ENCODE results near the gene SLC22A17. TPM values are rescaled to one million over a fixed set of nuclear protein-coding genes. Genes with fewer than 3 reads are reported as not detected.
A peak's percentile ranks its signal among the peaks of the same experiment; 100 is the strongest.

The SLC22A17 gene
- total RNA-seq, 2 experiments from 2014 or later: not detected

GRCh38 chr14:23301288-23301968 lies 51.3 kb downstream of the SLC22A17 start:
- peak; percentile 99 for DNase-seq (ENCODE audit: low spot score)
- POLR2A ChIA-PET: interaction anchor here (0.7 to 9.4 kb wide), 10 partner anchors 9 to 374 kb away, joined by 3 to 122 read pairs (median 3); partner anchors contain the start of genes ACIN1, C14orf119 and PABPN1
- Histone ChIP-seq H3K9me3 (ENCODE audit: low read length) (no peaks in the 10 kb centered on the region), H3K36me3 (ENCODE audit: insufficient read depth, low read length) (peaks cover 30% of the 10 kb centered on the region), H4K20me1 (ENCODE audit: insufficient read depth, low read length) (no peaks in the 10 kb centered on the region), H3K4me1 (ENCODE audit: insufficient read depth, low read length, poor library complexity, severe bottlenecking) (peaks cover 34% of the 10 kb centered on the region), H3K27ac (ENCODE audit: low read depth, low read length, poor library complexity, severe bottlenecking) (peak overlapping the region; percentile 88), H3K4me3 (ENCODE audit: low read depth, low read length, poor library complexity, severe bottlenecking) (peak overlapping the region; percentile 96), H3K79me2 (ENCODE audit: insufficient read depth, low read depth, low read length) (peaks cover 10% of the 10 kb centered on the region; the same call in 1 of the 2 replicates), H3K9me2 (ENCODE audit: insufficient read depth, low read length) (no peaks in the 10 kb centered on the region), H3K4me2 (ENCODE audit: low read length) (peak overlapping the region; percentile 100), H2AFZ (ENCODE audit: low read length) (peak overlapping the region; percentile 79)
- CTCF ChIA-PET (ENCODE audit: unreplicated experiment): interaction anchor here (0.9 to 1.5 kb wide), 4 partner anchors 15 to 1033 kb away, joined by 3 to 9 read pairs (median 4); partner anchors contain the start of gene PABPN1
- intact Hi-C loops (cut with micrococcal nuclease; ENCODE audit: unreplicated experiment): loop anchor here (1.0 to 10.0 kb wide), 7 partner anchors 15 to 843 kb away; partner anchors contain the start of genes EMC9, HOMEZ, PABPN1 and PSME2
- no peak for TF ChIP-seq EZH2phosphoT487 (IDR thresholded peaks at IDR 0.05; ENCODE audit: borderline replicate concordance, low read depth, low read length)
- TF ChIP-seq CTCF (conservative IDR thresholded peaks at IDR 0.05; ENCODE audit: low read length): peak; percentile 79
- BruUV-seq (replicated peaks): no TSS peak

DNA sequence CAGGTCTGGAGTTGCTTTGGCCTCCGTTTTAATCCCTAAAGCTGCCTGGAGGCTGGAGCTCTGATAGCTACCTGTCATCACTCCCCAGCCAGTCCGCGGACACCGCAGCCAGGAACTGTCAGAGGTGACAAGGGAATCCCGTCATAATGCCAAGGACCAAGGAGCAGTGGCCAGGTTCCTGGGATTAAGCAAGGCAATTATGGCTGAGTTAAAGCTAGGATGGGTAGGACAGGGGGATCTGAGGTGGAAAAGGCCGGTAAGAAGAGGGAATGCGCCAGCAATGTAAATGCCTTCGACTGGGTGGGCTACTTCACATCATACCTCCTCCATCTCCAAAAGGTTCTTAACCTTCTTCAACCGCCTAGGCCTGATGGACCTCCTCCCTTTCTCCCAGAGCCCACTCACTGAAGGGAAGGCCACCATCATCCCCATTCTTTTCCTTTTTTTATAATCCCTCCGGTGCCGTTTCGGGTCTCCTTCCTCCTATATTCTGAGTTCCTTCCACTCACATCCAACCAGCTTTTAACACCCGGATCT lies 51.9 kb downstream of the SLC22A17 start:
- Histone ChIP-seq H4K20me1 (ENCODE audit: insufficient read depth, low read length) (no peaks in the 10 kb centered on the region), H3K9me2 (ENCODE audit: insufficient read depth, low read length) (no peaks in the 10 kb centered on the region), H3K9me3 (ENCODE audit: low read length) (no peaks in the 10 kb centered on the region), H3K79me2 (ENCODE audit: insufficient read depth, low read depth, low read length) (peaks cover 10% of the 10 kb centered on the region; the same call in 1 of the 2 replicates), H3K4me2 (ENCODE audit: low read length) (peak overlapping the region; percentile 100), H3K4me3 (ENCODE audit: low read depth, low read length, poor library complexity, severe bottlenecking) (peak overlapping the region; percentile 96), H3K4me1 (ENCODE audit: insufficient read depth, low read length, poor library complexity, severe bottlenecking) (peaks cover 28% of the 10 kb centered on the region), H3K27ac (ENCODE audit: low read depth, low read length, poor library complexity, severe bottlenecking) (peak overlapping the region; percentile 63), H2AFZ (ENCODE audit: low read length) (peak overlapping the region; percentile 11; the same call in 1 of the 2 replicates), H3K36me3 (ENCODE audit: insufficient read depth, low read length) (peaks cover 34% of the 10 kb centered on the region)
- CTCF ChIA-PET (ENCODE audit: unreplicated experiment): interaction anchor here (0.6 to 1.5 kb wide), 5 partner anchors 14 to 1033 kb away, joined by 3 to 9 read pairs (median 4); partner anchors contain the start of gene PABPN1
- TF ChIP-seq CTCF (conservative IDR thresholded peaks at IDR 0.05; ENCODE audit: low read length) (no peak), EZH2phosphoT487 (IDR thresholded peaks at IDR 0.05; ENCODE audit: borderline replicate concordance, low read depth, low read length) (no peak)
- intact Hi-C loops (cut with micrococcal nuclease; ENCODE audit: unreplicated experiment): loop anchor here (1.0 to 10.0 kb wide), 7 partner anchors 14 to 844 kb away; partner anchors contain the start of genes EMC9, HOMEZ, PABPN1 and PSME2
- no TSS peak for BruUV-seq (replicated peaks)
- POLR2A ChIA-PET: interaction anchor here (0.7 to 9.4 kb wide), 9 partner anchors 8 to 373 kb away, joined by 3 to 122 read pairs (median 3); partner anchors contain the start of gene PABPN1
- DNase-seq (ENCODE audit: low spot score): peak; percentile 21

Measured in OCI-LY7 (cell line).